ENCODE data around the gene C11orf71.

Gene C11orf71, protein sequence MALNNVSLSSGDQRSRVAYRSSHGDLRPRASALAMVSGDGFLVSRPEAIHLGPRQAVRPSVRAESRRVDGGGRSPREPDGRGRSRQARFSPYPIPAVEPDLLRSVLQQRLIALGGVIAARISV

GRCh38 chr11:114400216-114400914 is at the start of gene C11orf71, which contains the start of gene RBM7:
C11orf71 (minus strand) TSS chr11:114400511; CDS start chr11:114400331, 180 bp downstream.
RBM7 (plus strand) TSS chr11:114400666; CDS start chr11:114400672, 6 bp downstream.
- peak; percentile 99 for DNase-seq

GRCh38 chr11:114449845-114450244 is 49.5 kb upstream of the C11orf71 start:
- no peak for DNase-seq

DNA sequence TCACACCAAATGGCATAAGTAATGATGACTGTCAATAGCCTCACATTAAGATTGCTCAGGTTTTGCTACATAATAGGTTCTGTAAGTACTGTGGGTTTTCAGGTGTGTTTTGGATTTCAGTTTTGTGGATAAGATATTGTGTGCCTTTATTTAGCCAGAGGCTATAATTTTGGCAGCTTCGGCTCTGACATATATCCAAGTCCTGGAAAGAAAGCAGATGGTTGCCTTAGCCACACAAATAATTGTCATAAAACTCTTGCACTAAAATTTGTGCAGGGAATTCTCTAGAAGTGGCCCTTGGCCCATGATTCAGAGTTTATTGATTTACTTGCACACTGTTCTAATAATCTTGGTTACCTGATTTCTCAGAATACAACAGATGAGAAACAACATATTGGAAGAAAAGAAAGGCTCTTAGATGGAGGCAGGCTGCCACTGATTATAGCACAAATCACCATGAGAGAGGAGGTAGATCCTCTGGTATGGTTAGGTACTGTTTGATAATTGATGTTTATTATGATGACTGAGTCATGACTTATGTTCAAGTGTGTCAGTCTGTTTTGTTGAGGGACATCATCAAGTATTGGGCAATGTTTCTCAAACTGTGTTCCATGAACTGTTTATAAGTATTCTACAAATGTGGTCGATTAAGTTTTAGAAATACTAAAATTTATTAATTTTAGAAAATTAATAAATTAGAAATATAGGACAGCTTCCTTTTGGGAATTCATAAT is 48.6 kb upstream of the C11orf71 start:
- no peak for DNase-seq

GRCh38 chr11:114447892-114448291 is 47.6 kb upstream of the C11orf71 start:
- DNase-seq, result no peak

DNA sequence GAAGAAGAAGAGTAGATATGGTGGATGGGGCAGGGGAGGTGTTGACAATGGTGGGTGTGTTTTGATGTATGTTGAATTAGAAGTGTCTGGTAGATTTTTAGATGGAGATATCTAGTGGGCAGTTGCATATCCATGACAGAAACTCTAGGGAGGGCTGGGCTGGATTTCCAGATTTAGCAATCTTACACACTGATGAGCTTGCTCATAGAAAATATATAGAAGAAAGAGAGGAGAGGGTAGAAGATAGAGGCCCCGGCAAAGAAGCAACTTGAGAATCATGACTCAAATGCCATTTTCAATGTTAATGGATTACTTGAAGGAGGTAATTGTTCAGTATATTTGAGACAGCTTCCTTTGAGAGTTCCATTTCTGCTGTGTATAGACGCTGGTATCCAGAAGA is 47.1 kb upstream of the C11orf71 start:
- no peak for DNase-seq

- DNase-seq, result no peak
Measured at GRCh38 chr11:114442536-114442935, 42.2 kb upstream of the C11orf71 start.

GRCh38 chr11:114441921-114442320 is 41.6 kb upstream of the C11orf71 start:
- no peak for DNase-seq

- DNase-seq, result no peak
Measured at GRCh38 chr11:114440971-114441763, 40.9 kb upstream of the C11orf71 start.

- no peak for DNase-seq
Measured at GRCh38 chr11:114440121-114440860, 40.0 kb upstream of the C11orf71 start.

DNA sequence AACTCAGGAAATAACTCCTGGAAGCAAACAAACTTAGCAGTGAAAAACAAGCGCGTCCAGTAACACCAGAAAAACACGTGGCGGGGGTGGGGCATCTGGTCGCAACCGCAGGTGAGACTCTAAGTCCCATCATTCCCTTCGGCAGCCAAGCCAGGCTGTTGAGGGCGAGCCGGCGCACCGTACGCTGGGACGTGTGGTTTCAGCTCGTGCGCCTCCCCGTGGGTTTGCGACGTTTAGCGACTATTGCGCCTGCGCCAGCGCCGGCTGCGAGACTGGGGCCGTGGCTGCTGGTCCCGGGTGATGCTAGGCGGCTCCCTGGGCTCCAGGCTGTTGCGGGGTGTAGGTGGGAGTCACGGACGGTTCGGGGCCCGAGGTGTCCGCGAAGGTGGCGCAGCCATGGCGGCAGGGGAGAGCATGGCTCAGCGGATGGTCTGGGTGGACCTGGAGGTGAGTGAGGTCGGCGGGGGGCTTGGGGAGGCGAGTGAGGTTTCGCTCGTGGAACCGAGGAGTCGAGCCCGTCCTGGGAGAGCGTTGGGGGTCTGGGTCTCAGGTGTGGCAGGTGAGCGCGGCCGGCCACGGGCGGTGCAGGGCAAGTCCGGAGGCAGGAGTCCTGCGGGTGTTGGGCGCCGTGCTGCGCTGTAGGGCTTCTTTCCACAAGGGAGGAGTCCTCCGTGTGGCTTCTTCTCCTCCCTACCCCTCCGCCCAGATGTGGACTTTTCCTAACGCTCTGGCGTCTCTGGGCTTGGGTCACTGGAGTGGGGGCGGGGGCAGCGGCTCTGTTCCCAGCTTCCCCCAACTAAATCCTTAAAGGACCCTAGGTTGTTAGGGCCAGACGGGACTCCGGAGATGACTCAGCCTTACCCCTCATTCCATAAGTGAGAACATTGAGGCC is 39.2 kb upstream of the C11orf71 start, which contains the start of gene REXO2:
TSS of gene REXO2 (plus strand) at position 239 of the 892 bp plus-strand sequence. CDS start at position 301, 62 bp downstream.
- peak; percentile 95 for DNase-seq

GRCh38 chr11:114438303-114438702 is 38.0 kb upstream of the C11orf71 start:
- no peak for DNase-seq

DNA sequence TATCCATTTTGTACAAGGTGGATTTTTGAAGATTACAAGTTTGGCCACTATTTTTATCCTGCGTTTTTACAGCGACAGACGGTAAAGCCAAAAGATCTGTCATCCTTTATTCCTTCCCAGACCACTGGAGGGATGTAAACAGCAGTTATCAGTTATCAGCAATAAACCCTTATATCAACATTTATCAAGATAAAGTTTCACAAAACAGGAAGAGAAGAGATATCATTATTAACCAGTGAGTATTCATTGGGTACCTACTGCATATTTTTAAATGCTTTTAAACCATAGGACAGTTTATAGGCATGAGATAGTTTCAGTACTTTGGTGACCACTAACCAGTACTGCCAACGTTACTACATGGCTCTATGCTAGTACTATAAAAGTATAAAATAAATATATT is 33.1 kb upstream of the C11orf71 start:
- DNase-seq, result no peak

DNA sequence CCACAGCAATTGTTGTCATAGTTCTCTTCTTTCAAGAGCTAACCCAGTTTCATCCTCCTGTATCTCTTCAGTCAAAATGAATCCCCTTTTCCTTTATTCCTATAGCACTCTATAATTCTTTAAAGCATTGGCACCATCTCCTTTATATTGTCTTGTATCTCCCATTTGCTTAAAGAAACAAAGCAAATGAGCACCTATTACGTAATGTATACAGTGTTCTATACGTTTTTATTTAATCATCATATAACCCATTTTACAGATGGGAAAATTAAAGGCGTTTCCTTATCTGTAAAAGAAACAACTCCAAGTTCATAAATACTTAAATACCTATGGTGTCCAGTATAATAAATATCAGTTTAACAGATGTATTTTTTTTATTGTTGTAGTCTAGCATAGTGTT is 32.6 kb upstream of the C11orf71 start:
- no peak for DNase-seq

GRCh38 chr11:114430290-114430689 is 30.0 kb upstream of the C11orf71 start:
- DNase-seq, result no peak

GRCh38 chr11:114426280-114426679 is 26.0 kb upstream of the C11orf71 start:
- DNase-seq, result no peak

- DNase-seq, result no peak
Measured at GRCh38 chr11:114416441-114416961, 16.2 kb upstream of the C11orf71 start.

- no peak for DNase-seq
Measured at GRCh38 chr11:114413958-114414357, 13.6 kb upstream of the C11orf71 start.

DNA sequence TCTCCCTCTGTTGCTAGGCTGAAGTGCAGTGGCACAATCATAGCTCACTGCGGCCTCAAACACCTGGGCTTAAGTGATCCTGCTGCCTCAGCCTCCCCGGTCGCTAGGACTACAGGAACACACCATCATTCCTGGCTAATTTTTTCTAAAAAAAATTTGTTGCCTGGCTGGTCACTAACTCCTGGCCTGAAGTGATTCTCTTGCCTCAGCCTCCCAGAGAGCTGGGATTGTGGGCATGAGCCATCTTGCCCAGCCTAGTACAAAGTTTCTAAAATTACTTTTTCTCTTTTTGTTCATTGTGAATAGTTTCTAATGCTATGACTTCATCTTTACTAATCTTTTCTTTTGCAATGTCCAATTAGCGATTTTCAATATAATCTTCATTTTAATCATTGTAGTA is 12.6 kb upstream of the C11orf71 start:
- DNase-seq, result no peak

DNA sequence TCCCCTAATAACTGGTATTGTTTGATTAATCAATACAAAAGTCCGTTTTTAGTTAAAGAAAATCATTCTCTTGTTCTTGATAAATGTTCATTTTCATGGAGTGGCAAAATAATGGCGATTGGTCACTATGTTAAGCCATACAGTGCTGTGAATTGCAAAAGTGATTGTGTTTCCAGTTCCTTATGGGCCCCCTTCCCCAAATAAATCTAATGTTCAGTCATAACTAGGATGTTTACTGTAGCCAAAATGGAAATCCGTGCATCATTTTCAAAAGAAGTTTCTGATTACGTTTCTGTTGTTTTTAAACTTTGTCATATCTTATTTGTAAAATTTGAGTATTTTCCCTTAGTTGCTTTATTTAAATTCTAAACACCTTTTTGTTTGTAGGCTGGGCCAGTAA is 1.0 kb upstream of the C11orf71 start:
- peak; percentile 15 for DNase-seq

DNA sequence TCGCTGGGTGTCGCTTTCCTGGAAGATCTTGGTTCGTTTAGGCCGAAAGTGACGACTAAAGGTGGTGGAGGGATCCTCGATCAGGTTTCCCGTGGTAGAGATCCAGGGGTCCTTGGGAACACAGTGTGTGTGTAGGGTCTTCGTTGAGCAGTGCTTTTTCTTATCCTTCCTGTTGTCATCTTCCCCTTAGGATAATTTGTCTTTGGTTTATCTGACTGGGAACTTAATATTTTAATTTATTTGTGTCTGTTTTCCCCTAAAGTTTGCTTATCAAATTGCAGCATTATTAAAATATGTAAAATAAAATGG is 558 bp upstream of the C11orf71 start:
- no peak for DNase-seq
